HG02642 (cell line): ENCODE results near the gene SRPK3.
"Not testable (repeated sequence)": the region's sequence is repeated elsewhere in the genome, so short reads cannot be mapped to it uniquely, and the experiment has no call there.

Experiments used
- ATAC-seq: cut with Tn5 transposase; IDR thresholded peaks from one replicate; pipeline ENCODE4 v1.9.1; 2021; ENCODE audit warnings: mild to moderate bottlenecking; ENCODE audit not compliant: unreplicated experiment, poor library complexity

SRPK3 gene

GRCh38 chrX:153780678-153781427 is at the start of gene SRPK3:
TSS of gene SRPK3 (plus strand) at chrX:153781041. CDS start at chrX:153781087, 46 bp downstream.
- no peak for ATAC-seq

GRCh38 chrX:153731117-153731844 is 49.6 kb upstream of the SRPK3 start:
- no peak for ATAC-seq

DNA sequence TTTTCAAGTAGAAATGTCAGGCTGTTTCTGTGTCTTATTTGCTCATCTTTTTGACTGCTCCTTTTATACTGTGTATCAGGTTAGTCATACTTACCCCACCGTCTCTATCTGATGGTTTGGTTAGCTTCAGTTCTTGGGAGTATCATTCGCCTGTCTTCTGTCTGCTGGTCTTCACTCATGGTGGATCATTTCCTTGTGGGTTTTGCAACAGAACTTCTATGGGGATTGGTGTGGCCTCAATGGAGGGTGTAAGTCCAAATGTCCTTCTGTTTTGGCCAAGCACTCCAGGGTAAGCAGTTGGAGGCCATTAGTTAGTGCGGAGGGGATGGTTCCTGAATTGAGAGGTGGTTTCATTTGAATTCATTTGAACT is 49.0 kb upstream of the SRPK3 start:
- no peak for ATAC-seq

- ATAC-seq: no peak
Observed at GRCh38 chrX:153732401-153732800, 48.4 kb upstream of the SRPK3 start.

- no peak for ATAC-seq
Observed at GRCh38 chrX:153733651-153734240, 47.1 kb upstream of the SRPK3 start.

DNA sequence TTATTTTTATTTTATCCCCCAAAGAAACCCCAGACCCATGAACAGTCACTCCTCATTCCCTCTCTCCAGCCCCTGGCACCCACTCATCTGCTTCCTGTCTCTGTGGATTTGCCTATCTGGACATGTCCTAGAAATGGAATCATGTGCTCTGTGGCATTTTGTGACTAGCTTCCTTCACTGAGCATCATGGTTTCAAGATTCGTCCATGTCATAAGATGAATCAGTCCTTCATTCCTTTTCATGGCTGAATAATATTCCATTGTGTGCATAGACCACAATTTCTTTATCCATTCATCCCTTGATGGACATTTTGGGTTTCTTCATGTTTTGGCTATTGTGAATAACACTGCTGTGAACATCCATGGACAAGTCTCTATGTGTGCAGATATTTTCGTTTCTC is 46.0 kb upstream of the SRPK3 start:
- no peak for ATAC-seq

- ATAC-seq: no peak
Observed at GRCh38 chrX:153735274-153735673, 45.6 kb upstream of the SRPK3 start.

DNA sequence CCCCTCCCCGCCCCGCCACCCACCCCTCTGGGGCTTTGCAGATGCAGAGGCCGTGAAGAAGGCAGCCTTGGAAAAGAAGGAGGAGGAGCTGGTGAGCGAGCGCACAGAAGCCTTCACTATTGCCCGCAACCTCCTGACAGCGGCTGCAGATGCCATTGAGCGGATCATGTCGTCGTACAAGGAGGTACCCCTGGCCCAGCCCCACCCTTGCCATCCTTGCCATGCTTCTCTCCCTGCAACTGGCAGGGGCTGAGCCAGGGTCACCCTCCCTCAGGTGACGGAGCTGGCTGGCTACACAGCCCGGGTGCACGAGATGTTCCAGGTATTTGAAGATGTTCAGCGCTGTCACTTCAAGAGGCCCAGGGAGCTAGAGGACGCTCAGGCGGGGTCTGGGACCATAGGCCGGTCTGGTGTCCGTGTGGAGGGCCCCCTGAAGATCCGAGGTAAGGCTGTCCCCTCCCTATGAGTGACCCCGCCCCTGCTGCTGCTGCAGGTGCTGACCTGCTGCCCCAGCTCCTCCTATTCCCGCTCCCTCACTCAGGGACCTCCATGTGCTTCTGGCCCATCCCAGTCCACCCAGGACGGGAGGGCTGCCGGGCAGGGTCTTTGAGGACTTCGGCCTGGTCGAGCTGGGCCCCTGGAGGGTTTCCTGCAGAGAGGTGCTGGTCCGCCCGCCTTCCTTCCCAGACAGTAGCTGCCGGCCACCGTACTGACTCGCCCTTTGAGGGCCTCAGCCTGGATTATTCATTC is 44.6 kb upstream of the SRPK3 start:
- ATAC-seq: no peak

DNA sequence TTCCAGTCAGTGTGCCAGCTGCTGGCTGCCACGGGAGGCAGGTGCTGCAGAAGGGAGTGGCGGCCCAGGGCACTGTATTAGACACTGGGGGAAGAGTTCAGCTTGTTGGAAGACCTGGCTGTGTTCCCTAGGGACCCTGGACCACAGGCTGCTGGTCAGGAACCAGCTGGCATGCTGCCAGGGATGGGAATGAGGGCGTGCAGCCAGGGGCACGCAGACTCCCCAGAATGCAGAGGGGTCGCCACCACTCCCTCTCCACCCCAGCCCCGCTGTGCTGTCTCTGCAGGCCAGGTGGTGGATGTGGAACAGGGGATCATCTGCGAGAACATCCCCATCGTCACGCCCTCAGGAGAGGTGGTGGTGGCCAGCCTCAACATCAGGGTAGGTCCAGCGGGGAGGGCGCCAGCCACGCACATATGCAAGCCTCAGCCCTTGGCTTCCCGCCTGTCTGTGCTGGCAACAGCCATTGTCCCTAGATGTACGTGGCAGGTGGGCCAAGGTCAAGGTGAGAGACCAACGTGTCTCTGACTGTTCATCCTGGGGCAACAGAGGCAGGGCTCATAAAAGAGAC is 43.9 kb upstream of the SRPK3 start:
- ATAC-seq: no peak

GRCh38 chrX:153738056-153738605 is 42.7 kb upstream of the SRPK3 start:
- no peak for ATAC-seq

DNA sequence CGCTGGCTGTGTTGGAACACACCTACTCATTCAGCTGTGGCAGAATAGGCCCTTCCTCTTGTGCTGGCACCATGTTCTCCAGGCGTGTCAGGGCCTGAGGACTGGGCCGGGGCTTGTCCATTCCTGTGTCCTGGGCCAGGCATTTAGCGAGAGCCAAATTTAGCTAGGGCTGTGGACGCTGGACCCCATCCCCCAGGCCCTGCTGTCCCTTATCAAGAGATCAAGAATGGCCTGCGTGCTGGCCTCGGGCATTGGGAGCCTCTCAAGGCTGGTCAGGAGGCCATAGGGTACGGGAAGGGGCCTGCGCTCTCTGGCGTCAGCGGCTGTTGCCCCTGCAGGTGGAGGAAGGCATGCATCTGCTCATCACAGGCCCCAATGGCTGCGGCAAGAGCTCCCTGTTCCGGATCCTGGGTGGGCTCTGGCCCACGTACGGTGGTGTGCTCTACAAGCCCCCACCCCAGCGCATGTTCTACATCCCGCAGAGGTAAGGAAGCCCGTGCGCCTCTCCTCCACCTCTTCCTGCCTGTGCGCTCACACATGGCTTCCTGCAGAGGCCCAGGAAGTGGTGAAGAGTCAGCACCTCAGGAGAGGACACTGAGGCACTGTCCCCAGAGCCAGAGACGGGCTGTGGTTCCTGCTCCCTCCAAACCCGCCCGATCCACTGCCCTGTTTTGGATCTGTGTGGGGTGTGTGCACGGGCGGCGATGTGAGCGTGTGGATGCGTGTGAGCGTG is 40.9 kb upstream of the SRPK3 start:
- ATAC-seq: no peak

DNA sequence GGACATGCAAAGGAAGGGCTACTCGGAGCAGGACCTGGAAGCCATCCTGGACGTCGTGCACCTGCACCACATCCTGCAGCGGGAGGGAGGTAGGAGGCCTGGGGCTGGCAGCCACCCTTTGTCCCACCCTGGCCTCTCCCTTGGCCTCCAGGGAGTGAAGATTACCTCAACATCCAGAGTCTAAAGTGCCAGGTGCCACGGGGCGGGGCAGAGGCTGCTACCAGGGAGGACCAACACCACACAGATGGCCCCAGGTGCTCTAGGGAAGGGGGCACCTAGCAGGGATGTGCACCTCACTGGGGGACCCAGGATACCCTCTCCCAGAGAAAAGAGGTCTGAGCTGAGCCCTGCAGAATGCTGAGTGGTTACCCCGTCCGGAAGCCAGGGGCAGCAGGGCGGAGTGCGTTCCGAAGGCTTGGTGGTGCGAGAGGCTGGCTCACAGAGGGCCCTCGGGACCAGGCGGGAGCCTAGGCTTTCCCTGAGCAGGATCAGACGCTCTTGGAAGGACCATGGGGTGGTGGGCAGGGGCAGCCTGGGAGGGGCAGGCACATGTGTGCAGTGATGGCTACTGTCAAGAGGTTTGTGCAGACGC is 40.1 kb upstream of the SRPK3 start:
- ATAC-seq: no peak

DNA sequence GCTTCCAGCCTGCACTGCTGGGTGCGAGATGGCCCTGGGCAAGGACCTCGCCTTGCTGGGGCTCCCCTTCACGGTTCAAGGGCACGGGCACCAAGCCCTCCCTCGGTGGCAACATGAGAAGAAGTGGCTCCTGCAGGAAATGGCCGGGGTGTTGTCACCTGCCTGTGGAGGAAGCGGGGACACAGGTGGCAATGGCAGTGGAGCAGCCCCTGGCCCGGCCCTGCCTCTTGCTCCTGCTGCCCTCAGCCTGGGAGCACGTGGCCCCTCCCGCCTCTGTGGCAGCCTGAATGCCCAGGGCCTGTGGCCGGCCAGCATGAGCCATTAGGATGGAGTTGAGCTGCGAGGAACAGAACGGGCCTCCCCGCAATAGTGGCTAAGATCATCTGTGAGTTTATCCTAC is 39.4 kb upstream of the SRPK3 start:
- no peak for ATAC-seq

- not testable (repeated sequence) for ATAC-seq
Observed at GRCh38 chrX:153742111-153742510, 38.7 kb upstream of the SRPK3 start.

- not testable (repeated sequence) for ATAC-seq
Observed at GRCh38 chrX:153742796-153743467, 37.9 kb upstream of the SRPK3 start.

DNA sequence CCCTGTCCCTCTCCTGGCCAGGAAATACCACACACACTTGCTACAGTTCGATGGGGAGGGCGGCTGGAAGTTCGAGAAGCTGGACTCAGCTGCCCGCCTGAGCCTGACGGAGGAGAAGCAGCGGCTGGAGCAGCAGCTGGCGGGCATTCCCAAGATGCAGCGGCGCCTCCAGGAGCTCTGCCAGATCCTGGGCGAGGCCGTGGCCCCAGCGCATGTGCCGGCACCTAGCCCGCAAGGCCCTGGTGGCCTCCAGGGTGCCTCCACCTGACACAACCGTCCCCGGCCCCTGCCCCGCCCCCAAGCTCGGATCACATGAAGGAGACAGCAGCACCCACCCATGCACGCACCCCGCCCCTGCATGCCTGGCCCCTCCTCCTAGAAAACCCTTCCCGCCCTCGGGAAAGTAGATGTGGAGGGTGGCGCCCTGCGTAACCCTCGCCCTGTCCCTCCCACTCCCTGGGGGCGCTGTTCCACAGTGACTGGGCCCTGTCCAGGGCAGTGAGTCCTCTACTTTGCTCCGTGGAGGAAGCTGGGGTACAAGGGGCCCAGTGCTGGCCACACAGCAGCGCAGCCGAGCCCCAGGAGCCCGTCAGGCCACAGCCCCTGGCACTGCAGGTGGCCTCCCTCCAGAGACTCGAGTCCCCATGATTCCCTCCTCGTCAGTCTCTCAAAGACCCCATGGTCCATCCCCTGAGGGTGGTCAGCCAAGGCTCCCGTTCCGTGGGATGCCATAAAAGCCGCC is 37.2 kb upstream of the SRPK3 start:
- ATAC-seq: not testable (repeated sequence)

DNA sequence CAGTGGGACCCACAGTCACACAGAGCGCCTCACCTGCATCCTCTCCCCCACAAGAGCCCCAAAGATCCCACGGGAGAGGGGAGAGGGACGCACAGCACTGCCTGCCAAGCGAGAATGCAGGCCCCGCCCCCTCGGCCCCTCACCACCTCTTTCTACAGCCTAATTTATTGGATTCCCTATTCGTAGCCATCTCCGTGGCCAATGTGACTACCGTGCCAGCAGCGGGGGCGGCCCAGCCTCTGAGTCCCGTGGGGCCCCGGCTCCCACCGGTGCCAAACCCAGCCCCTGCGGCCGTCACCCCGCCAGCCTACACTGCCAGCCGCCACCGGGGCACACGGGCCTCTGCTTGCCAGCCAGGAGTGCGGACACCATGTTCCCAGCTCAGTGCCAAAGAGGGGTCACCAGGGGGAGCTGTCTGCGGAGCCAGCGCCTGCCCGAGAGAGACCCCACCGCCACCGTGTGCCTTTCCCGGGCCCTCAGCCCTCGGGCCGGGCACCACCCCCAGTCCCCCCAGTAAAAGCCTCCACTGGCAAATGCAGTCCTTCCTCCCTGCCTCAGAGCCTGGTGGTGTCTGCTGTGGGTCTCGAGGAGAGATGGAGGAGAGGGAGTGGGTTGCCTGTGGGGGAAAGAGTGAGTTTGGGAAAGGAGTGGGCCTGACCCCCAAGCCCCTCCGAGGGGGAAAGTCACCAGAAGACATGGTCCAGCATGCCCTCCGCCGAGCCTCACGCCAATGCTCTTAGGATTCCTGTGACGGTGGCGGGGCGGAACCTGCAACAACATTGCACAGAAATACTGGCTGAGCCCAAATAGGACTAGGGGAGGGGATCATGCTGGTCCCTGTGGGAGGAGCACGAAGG is 36.4 kb upstream of the SRPK3 start:
- no peak for ATAC-seq
